RWPE1 (cell line): ENCODE data around the gene MRFAP1.

ENCODE experiments used
- CTCF ChIA-PET: fragments of 350-600 bp; sonication (Branson Sonifier 250); formaldehyde crosslinking; extraction: SDS; loops from one replicate; lab custom pipeline; 2021; lab: Yijun Ruan, JAX
- POLR2A ChIA-PET: fragments of 400-600 bp; formaldehyde crosslinking; extraction: SDS; loops from one replicate; lab custom pipeline; 2020; ENCODE audit warnings: antibody characterized with exemption; ENCODE audit not compliant: low non-redundant PET; lab: Yijun Ruan, JAX
- DNase-seq: peaks from one replicate; pipeline ENCODE4 v3.0.0; 2012; ENCODE audit warnings: low spot score
- H3K27ac ChIP-seq: fragments of 450-650 bp; 2 replicates; pipeline ENCODE4 v1.5.1; 2017
- TF ChIP-seq, protein P1 (sequence below): fragments of 450-650 bp; conservative IDR thresholded peaks from 2 replicates; pipeline ENCODE4 v1.5.1; 2017; ENCODE audit warnings: low read depth, mild to moderate bottlenecking

The MRFAP1 gene

GRCh38 chr4:6682862-6683590 is 42.5 kb downstream of the MRFAP1 start:
- H3K27ac ChIP-seq, result no peak overlapping the region
- ChIA-PET POLR2A (no interaction called here), CTCF (no interaction called here)
- TF ChIP-seq, protein P1, sequence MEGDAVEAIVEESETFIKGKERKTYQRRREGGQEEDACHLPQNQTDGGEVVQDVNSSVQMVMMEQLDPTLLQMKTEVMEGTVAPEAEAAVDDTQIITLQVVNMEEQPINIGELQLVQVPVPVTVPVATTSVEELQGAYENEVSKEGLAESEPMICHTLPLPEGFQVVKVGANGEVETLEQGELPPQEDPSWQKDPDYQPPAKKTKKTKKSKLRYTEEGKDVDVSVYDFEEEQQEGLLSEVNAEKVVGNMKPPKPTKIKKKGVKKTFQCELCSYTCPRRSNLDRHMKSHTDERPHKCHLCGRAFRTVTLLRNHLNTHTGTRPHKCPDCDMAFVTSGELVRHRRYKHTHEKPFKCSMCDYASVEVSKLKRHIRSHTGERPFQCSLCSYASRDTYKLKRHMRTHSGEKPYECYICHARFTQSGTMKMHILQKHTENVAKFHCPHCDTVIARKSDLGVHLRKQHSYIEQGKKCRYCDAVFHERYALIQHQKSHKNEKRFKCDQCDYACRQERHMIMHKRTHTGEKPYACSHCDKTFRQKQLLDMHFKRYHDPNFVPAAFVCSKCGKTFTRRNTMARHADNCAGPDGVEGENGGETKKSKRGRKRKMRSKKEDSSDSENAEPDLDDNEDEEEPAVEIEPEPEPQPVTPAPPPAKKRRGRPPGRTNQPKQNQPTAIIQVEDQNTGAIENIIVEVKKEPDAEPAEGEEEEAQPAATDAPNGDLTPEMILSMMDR, result no peak
- DNase-seq, result no peak

- ChIA-PET CTCF (interaction anchor here (1.3 kb wide), 1 partner anchor 10 kb away, joined by 4 read pairs; no protein-coding TSS in a partner anchor), POLR2A (no interaction called here)
- no peak for DNase-seq
- no peak overlapping the region for H3K27ac ChIP-seq
- TF ChIP-seq, protein P1, result no peak
Observed at GRCh38 chr4:6684656-6685055, 44.2 kb downstream of the MRFAP1 start.

GRCh38 chr4:6686104-6686787 is 45.8 kb downstream of the MRFAP1 start:
- POLR2A ChIA-PET, result no interaction called here
- CTCF ChIA-PET, result no interaction called here
- no peak overlapping the region for H3K27ac ChIP-seq
- TF ChIP-seq, protein P1, result no peak
- DNase-seq, result no peak

DNA sequence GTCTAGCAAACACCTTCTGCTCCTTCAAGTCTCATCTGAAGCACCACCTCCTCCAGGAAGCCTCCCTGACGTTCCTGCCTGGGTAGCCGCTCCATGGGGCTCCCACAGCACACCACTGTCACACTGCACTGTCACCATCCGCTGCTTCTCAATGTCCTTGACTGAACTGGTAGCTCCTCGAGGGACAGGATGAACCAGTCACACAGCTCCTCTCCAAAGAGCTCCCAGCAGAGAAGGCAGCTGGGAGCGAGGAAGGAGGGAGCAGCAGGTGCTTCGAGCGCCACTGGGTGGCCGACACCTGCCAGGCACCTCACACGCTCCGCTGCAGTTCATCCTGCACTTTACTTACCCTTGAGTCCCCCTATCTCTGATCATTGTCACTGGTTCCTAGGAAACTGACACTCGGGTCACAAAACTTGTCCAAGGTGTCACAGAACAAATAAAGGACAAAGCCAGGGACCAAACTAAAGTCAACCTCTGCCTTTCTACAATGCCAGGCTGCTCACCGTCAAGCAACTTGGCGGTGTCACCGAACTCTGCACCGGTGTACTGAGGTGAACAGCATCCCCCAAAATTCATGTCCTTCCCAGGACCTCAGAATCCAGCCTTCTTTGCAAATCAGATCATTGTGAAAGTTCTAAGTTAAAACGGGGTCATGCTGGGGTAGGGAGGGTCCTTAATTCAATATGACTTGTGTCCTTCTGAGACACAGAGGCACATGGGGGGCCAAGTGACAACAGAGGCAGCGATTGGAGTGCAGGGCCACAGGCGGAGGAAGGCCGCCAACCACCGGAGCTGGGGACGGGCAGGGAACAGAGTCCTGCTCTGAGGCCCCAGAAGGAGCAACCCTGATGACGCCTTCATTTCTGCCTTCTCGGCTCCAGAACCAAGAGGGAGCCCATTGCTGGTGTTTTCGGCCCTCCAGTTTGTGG is 47.7 kb downstream of the MRFAP1 start:
- CTCF ChIA-PET, result no interaction called here
- H3K27ac ChIP-seq, result peak overlapping the region; percentile 75
- POLR2A ChIA-PET, result no interaction called here
- DNase-seq, result no peak
- TF ChIP-seq, protein P1, result no peak

GRCh38 chr4:6688879-6689505 is 48.5 kb downstream of the MRFAP1 start:
- H3K27ac ChIP-seq, result peak overlapping the region; percentile 75
- POLR2A ChIA-PET, result no interaction called here
- TF ChIP-seq, protein P1, result no peak
- CTCF ChIA-PET, result interaction anchor here (0.6 kb wide), 1 partner anchor 57 kb away, joined by 3 read pairs; no protein-coding TSS in a partner anchor
- peak; percentile 85 for DNase-seq
